ENCODE data around the gene LGALS7B. TPM values are rescaled to one million over a fixed set of nuclear protein-coding genes. Genes with fewer than 3 reads are reported as not detected.
A peak's percentile ranks its signal among the peaks of the same experiment; 100 is the strongest.
"Not testable (repeated sequence)": the region's sequence is repeated elsewhere in the genome, so short reads cannot be mapped to it uniquely, and the experiment has no call there.

LGALS7B gene
- total and polyA plus RNA-seq, 8 donors = 0.38 TPM; not detected in 7

DNA sequence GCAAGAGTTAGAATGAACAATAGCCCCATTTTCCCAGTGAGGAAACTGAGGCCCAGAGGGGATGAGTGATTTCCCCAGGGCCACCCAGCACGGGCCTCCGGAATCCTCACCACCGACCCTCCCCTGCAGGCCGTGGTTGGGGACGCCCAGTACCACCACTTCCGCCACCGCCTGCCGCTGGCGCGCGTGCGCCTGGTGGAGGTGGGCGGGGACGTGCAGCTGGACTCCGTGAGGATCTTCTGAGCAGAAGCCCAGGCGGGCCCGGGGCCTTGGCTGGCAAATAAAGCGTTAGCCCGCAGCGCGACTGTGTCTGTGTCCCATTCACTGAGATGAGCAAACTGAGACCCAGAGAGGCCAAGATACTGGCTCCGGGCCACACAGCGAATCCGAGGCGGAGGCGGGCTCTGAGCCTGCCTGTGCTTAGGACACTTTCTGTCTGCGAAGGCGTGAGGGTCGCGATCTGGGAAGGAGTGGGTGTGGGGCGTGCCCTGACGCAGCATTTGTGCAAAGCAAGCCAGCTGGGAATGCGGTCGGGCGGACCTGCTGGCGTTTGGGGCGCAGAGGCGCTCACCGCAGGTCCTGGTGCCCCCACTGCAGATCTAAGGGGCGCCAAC is 2.6 kb downstream of the LGALS7B start:
- FAIRE-seq = peak; percentile 45
- intact Hi-C loops (cut with DNase I) = loop anchor here in 1 of 3 donors (2.0 kb wide), 1 partner anchor 17 kb away; no protein-coding TSS in a partner anchor
- WGBS, 2 donors = no CpG with 5 or more reads among the region's 40 CpGs

DNA sequence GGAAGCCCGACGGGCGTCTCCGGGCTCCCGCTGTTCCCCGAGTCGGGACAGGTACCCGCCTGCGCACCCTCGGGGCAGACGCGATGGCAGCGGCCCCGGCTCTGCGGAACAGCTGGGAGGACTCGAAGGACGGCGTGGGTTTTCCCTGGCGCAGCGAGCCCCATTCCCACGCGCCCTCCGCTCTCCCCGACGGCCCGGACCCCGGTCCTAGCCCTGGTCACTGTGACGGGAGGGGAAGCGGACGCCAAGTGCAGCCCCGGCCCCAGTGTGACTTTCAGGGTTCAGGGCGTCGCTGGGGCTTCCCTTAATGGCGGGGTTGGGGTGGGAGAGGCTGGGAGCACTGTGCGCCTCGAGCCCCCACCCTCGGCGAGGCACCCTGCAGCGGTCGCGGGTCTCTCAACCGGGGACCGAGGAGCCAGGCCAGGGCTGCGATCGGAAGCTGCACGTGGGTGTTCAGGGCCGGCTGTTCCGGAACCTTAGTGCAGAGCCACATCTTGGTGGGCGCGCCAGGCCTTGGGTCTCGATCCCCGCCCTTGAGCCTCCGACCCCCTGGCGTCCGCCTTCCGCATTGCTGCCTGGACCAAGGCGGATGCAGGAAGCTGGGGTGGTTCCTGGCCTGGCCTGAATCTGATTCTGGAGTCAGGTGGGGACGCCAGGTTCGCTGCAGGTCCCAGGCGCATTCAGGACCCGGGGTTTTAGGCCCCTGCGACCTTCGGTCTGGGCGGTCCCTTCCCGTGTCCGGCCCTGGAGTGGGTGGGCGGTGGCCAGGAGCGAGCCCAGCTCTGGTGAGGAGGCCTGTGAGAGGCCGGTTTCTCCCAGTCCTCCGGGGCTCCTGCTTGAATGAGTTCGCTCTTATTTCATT is 3.5 kb downstream of the LGALS7B start:
- Histone ChIP-seq H3K9me3 (no peaks in the 10 kb centered on the region), H3K36me3 (no peaks in the 10 kb centered on the region), H3K4me1 (no peaks in the 10 kb centered on the region), H3K27ac (no peak overlapping the region), H3K4me3 (peak overlapping the region in 1 of 4 donors; percentile 25), H3K27me3 (no peaks in the 10 kb centered on the region)
- intact Hi-C loops (cut with DNase I) = loop anchor here in 1 of 3 donors (2.0 kb wide), 1 partner anchor 18 kb away; no protein-coding TSS in a partner anchor
- ATAC-seq = peak in 3 of 4 donors; percentile 15 to 38 (median 19)
- no peak for FAIRE-seq
- DNase-seq = peak in 1 of 6 donors; percentile 46
- no peak for TF ChIP-seq CTCF (IDR thresholded peaks at IDR 0.05)
- 46 to 50% methylated on average over 58 to 65 of the region's 71 CpGs for WGBS, 2 donors

More for the DNA sequence above, 2.6 kb downstream of the LGALS7B start:
- peak; percentile 95 to 98 (median 96) for ATAC-seq
- not testable (repeated sequence) for H3K36me3 ChIP-seq, H3K9me3 ChIP-seq, H3K4me3 ChIP-seq, H3K27ac ChIP-seq, H3K27me3 ChIP-seq, DNase-seq, H3K4me1 ChIP-seq

GRCh38 chr19:38793177-38793576 is 4.2 kb downstream of the LGALS7B start:
- Histone ChIP-seq H3K9me3 (no peaks in the 10 kb centered on the region), H3K4me1 (no peaks in the 10 kb centered on the region), H3K4me3 (no peak overlapping the region), H3K27me3 (no peaks in the 10 kb centered on the region), H3K27ac (no peak overlapping the region), H3K36me3 (no peaks in the 10 kb centered on the region)
- intact Hi-C loops (cut with DNase I) = loop anchor here in 1 of 3 donors (2.0 kb wide), 1 partner anchor 18 kb away; no protein-coding TSS in a partner anchor
- TF ChIP-seq CTCF (IDR thresholded peaks at IDR 0.05) = no peak
- FAIRE-seq (no peak), ATAC-seq (no peak), DNase-seq (no peak)
- WGBS, 2 donors = 80 to 83% methylated on average over 8 of the region's 8 CpGs

DNA sequence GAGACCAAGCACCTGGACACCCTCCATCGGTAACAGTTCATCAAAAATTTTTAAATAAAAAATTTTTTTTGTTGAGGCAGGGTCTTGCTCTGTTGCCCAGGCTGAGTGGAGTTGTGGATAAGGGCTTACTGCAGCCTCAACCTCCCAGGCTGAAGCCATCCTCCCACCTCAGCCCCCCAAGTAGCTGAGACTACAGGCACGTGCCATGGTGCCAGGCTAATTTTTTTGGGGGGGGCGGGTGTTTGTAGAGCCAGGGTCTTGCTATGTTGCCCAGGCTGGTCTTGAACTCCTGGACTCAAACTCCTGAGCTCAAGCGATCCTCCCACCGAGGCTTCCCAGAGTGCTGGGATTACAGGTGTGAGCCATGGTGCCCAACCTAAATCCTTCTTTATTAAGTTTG is 4.7 kb downstream of the LGALS7B start:
- DNase-seq (no peak), FAIRE-seq (no peak), ATAC-seq (no peak)
- no peaks in the 10 kb centered on the region for H3K9me3 ChIP-seq
- no peak overlapping the region for H3K27ac ChIP-seq
- TF ChIP-seq CTCF (IDR thresholded peaks at IDR 0.05) = no peak
- WGBS, 2 donors = 92 to 94% methylated on average over 5 of the region's 5 CpGs
- H3K36me3 ChIP-seq = no peaks in the 10 kb centered on the region
- intact Hi-C loops (cut with DNase I) = loop anchor here in 1 of 3 donors (2.0 kb wide), 1 partner anchor 19 kb away; no protein-coding TSS in a partner anchor
- H3K4me1 ChIP-seq = no peaks in the 10 kb centered on the region
- no peaks in the 10 kb centered on the region for H3K27me3 ChIP-seq
- no peak overlapping the region for H3K4me3 ChIP-seq

DNA sequence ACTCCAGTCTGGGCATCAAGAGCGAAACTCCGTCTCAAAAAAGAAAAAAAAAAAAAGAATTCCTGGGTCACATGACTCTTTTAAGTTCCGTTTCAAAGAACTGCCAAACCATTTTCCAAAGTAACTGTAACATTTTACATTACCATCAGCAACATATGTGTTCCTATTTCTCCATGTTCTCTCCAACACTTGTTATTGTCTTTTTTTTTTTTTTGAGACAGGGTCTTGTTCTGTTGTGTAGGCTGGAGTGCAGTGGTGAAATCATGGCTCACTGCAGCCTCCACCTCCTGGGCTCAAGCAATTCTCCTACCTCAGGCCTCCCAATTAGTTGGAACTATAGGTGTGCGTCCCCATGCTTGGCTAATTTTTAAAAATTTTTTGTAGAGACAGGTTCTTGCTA is 6.5 kb downstream of the LGALS7B start:
- no peaks in the 10 kb centered on the region for H3K36me3 ChIP-seq
- WGBS, 2 donors = 84 to 93% methylated on average over 4 of the region's 4 CpGs
- H3K27me3 ChIP-seq = no peaks in the 10 kb centered on the region
- DNase-seq (no peak), ATAC-seq (no peak), FAIRE-seq (no peak)
- no peaks in the 10 kb centered on the region for H3K9me3 ChIP-seq
- no peak overlapping the region for H3K27ac ChIP-seq
- no peaks in the 10 kb centered on the region for H3K4me1 ChIP-seq
- no peak overlapping the region for H3K4me3 ChIP-seq
- intact Hi-C loops (cut with DNase I) = no loop called here
- TF ChIP-seq CTCF (IDR thresholded peaks at IDR 0.05) = no peak

All from pancreas (tissue), 10 donors.